GM12878 (cell line): ENCODE measurements around the gene HOXD13.

Source experiments
- ATF3 ChIP-seq: IDR thresholded peaks from 2 replicates; pipeline ENCODE4 v1.6.1; 2011; ENCODE audit warnings: low read depth, mild to moderate bottlenecking, low read length, moderate library complexity, borderline replicate concordance; ENCODE audit errors: extremely low read depth
- CTCF ChIP-seq, 3 experiments: IDR thresholded peaks in 2 of 3; conservative IDR thresholded peaks in 1 of 3; 2 replicates each; pipeline ENCODE4 v1.5.1; 2011; ENCODE audit warnings: low read depth in 3 of 3, low read length in 3 of 3, mild to moderate bottlenecking in 3 of 3, control low read depth in 2 of 3, moderate library complexity in 2 of 3, inconsistent platforms in 1 of 3, mixed read lengths in 1 of 3; ENCODE audit not compliant: control insufficient read depth in 2 of 3, insufficient read depth in 1 of 3; ENCODE audit errors: extremely low read depth in 1 of 3
- MXI1 ChIP-seq: fragments of 150-350 bp; IDR thresholded peaks from 2 replicates; pipeline ENCODE4 v1.6.1; 2011; ENCODE audit warnings: low read depth, mild to moderate bottlenecking, inconsistent platforms, low read length, improper control_type of control experiment
- NRF1 ChIP-seq: conservative IDR thresholded peaks from 2 replicates; pipeline ENCODE4 v1.6.1; 2011; ENCODE audit warnings: mild to moderate bottlenecking, low read depth, low read length, improper control_type of control experiment
- TF ChIP-seq, protein P1 (sequence below): IDR thresholded peaks from 2 replicates; pipeline ENCODE4 v1.6.1; 2012; ENCODE audit warnings: low read depth, low read length, improper control_type of control experiment

- TF ChIP-seq ATF3 (no peak), NRF1 (no peak), CTCF (IDR thresholded peaks at IDR 0.05 in 2 of 3, conservative IDR thresholded peaks at IDR 0.05 in 1 of 3; ENCODE audit: control insufficient read depth in 2 of 3, extremely low read depth in 1 of 3, insufficient read depth in 1 of 3, low read depth in 3 of 3, low read length in 3 of 3) (no peak), MXI1 (no peak)
- TF ChIP-seq, protein P1, sequence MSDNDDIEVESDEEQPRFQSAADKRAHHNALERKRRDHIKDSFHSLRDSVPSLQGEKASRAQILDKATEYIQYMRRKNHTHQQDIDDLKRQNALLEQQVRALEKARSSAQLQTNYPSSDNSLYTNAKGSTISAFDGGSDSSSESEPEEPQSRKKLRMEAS, result no peak
Measured at GRCh38 chr2:176063958-176064357, 28.6 kb upstream of the HOXD13 start.
